ENCODE data around the gene C17orf58. TPM values are rescaled to one million over a fixed set of nuclear protein-coding genes. Genes with fewer than 3 reads are reported as not detected.
"Not testable (repeated sequence)": the region's sequence is repeated elsewhere in the genome, so short reads cannot be mapped to it uniquely, and the experiment has no call there.

C17orf58 gene
- polyA plus RNA-seq, 3 donors, result 2.9 to 6.7 (median 4.0) TPM

- no peak overlapping the region for H3K4me2 ChIP-seq (replicated peaks; ENCODE audit: extremely low read depth, low read length, poor library complexity, severe bottlenecking)
- no peaks in the 10 kb centered on the region for H3K79me2 ChIP-seq (ENCODE audit: insufficient read depth, low read length)
- TF ChIP-seq CTCF (IDR thresholded peaks at IDR 0.05), result no peak
- no peaks in the 10 kb centered on the region for H3K4me1 ChIP-seq (ENCODE audit: control insufficient read depth in 1 of 2, insufficient read depth in 2 of 2, low read length in 2 of 2)
- H3K9ac ChIP-seq (ENCODE audit: insufficient read depth, low read length, poor library complexity, severe bottlenecking), result no peak overlapping the region
- no peaks in the 10 kb centered on the region for H3K27me3 ChIP-seq (ENCODE audit: control insufficient read depth in 2 of 2, insufficient read depth in 2 of 2, low read length in 2 of 2)
- Mint-ChIP-seq H3K36me3 (peaks cover 46 to 62% of the 10 kb centered on the region in 2 donors), H3K27me3 (ENCODE audit: low read depth in 3 of 3) (no peaks in the 10 kb centered on the region), H3K4me1 (no peaks in the 10 kb centered on the region), H3K4me3 (no peak overlapping the region), H3K9me3 (no peaks in the 10 kb centered on the region), H3K27ac (peak overlapping the region in 1 of 7 donors; percentile 21)
- H3K36me3 ChIP-seq (replicated peaks in 1 of 2; ENCODE audit: control insufficient read depth in 1 of 2, insufficient read depth in 2 of 2, low read length in 2 of 2), result peaks cover 35 to 73% of the 10 kb centered on the region in 2 donors
- intact Hi-C loops (cut with micrococcal nuclease), result no loop called here
- H3K4me3 ChIP-seq (replicated peaks in 1 of 3; ENCODE audit: low read depth in 2 of 3, low read length in 3 of 3), result no peak overlapping the region
- H3K9me3 ChIP-seq (replicated peaks in 1 of 2; ENCODE audit: control insufficient read depth in 1 of 2, insufficient read depth in 1 of 2, low read length in 2 of 2), result no peaks in the 10 kb centered on the region
- no peak overlapping the region for H3K27ac ChIP-seq (ENCODE audit: low read depth in 1 of 2, low read length in 2 of 2)
- no CpG with 5 or more reads among the region's 2 CpGs for WGBS (ENCODE audit: insufficient coverage)
- DNase-seq, result no peak
- no peaks in the 10 kb centered on the region for H4K20me1 ChIP-seq (ENCODE audit: insufficient read depth, low read length)
- no peak overlapping the region for H2AFZ ChIP-seq (ENCODE audit: insufficient read depth, low read depth, low read length, poor library complexity, severe bottlenecking)
Observed at GRCh38 chr17:67980456-67980855, 15.8 kb downstream of the C17orf58 start.

- 100% methylated on average over 3 of the region's 6 CpGs for WGBS (ENCODE audit: insufficient coverage)
- H3K27ac ChIP-seq (ENCODE audit: low read depth in 1 of 2, low read length in 2 of 2); H4K20me1 ChIP-seq (ENCODE audit: insufficient read depth, low read length); intact Hi-C loops (cut with micrococcal nuclease); H3K4me1 ChIP-seq (ENCODE audit: control insufficient read depth in 1 of 2, insufficient read depth in 2 of 2, low read length in 2 of 2); H3K4me3 Mint-ChIP-seq; H3K4me2 ChIP-seq (replicated peaks; ENCODE audit: extremely low read depth, low read length, poor library complexity, severe bottlenecking); H3K4me3 ChIP-seq (replicated peaks in 1 of 3; ENCODE audit: low read depth in 2 of 3, low read length in 3 of 3); H3K79me2 ChIP-seq (ENCODE audit: insufficient read depth, low read length); H3K9me3 ChIP-seq (replicated peaks in 1 of 2; ENCODE audit: control insufficient read depth in 1 of 2, insufficient read depth in 1 of 2, low read length in 2 of 2); H3K27me3 ChIP-seq (ENCODE audit: control insufficient read depth in 2 of 2, insufficient read depth in 2 of 2, low read length in 2 of 2); H2AFZ ChIP-seq (ENCODE audit: insufficient read depth, low read depth, low read length, poor library complexity, severe bottlenecking); DNase-seq; H3K4me1 Mint-ChIP-seq; H3K27ac Mint-ChIP-seq; H3K9ac ChIP-seq (ENCODE audit: insufficient read depth, low read length, poor library complexity, severe bottlenecking); H3K9me3 Mint-ChIP-seq; H3K27me3 Mint-ChIP-seq (ENCODE audit: low read depth in 3 of 3): not testable (repeated sequence)
- peaks cover 51 to 74% of the 10 kb centered on the region in 2 donors for H3K36me3 Mint-ChIP-seq
- H3K36me3 ChIP-seq (replicated peaks in 1 of 2; ENCODE audit: control insufficient read depth in 1 of 2, insufficient read depth in 2 of 2, low read length in 2 of 2), result peaks cover 38 to 87% of the 10 kb centered on the region in 2 donors
Observed at GRCh38 chr17:67976306-67976705, 20.0 kb downstream of the C17orf58 start.

Data from CD14-positive monocyte (primary cell).